HEK293 (cell line): ENCODE measurements around the gene TRAF7.

Source experiments
- GLI2 ChIP-seq: fragments of 450-650 bp; formaldehyde crosslinking; IDR thresholded peaks from 2 replicates; pipeline ENCODE4; 2017; ENCODE audit warnings: missing biosample characterization, missing genetic modification characterization, low read depth, borderline replicate concordance
- KLF10 ChIP-seq: fragments of 450-650 bp; IDR thresholded peaks from 2 replicates; pipeline ENCODE4 v1.5.1; 2018; ENCODE audit warnings: missing biosample characterization, mild to moderate bottlenecking, missing genetic modification characterization
- KLF7 ChIP-seq: fragments of 450-650 bp; formaldehyde crosslinking; IDR thresholded peaks from 2 replicates; pipeline ENCODE4 v1.5.1; 2016; ENCODE audit warnings: missing biosample characterization, missing genetic modification characterization, borderline replicate concordance
- RBAK ChIP-seq: fragments of 450-650 bp; formaldehyde crosslinking; IDR thresholded peaks from 2 replicates; pipeline ENCODE4 v1.5.1; 2016; ENCODE audit warnings: missing biosample characterization, missing genetic modification characterization
- SP2 ChIP-seq: fragments of 450-650 bp; formaldehyde crosslinking; IDR thresholded peaks from 2 replicates; pipeline ENCODE4 v1.5.1; 2016; ENCODE audit warnings: missing biosample characterization, missing genetic modification characterization
- ZBTB8A ChIP-seq: fragments of 450-650 bp; formaldehyde crosslinking; IDR thresholded peaks from 2 replicates; pipeline ENCODE4 v1.5.1; 2016; ENCODE audit warnings: missing biosample characterization, missing genetic modification characterization
- ZNF155 ChIP-seq: fragments of 450-650 bp; formaldehyde crosslinking; IDR thresholded peaks from 2 replicates; pipeline ENCODE4 v1.5.1; 2016; ENCODE audit warnings: missing biosample characterization, missing genetic modification characterization
- ZNF16 ChIP-seq: fragments of 450-650 bp; formaldehyde crosslinking; IDR thresholded peaks from 2 replicates; pipeline ENCODE4 v1.5.1; 2016; ENCODE audit warnings: low read depth, missing biosample characterization, missing genetic modification characterization
- ZNF221 ChIP-seq: fragments of 450-650 bp; formaldehyde crosslinking; IDR thresholded peaks from 2 replicates; pipeline ENCODE4 v1.5.1; 2017; ENCODE audit warnings: missing biosample characterization, missing genetic modification characterization, borderline replicate concordance
- ZNF274 ChIP-seq, 2 experiments: fragments of 200-500 bp in 1 of 2; fragments of 450-650 bp in 1 of 2; sonication (Bioruptor generic) in 1 of 2; formaldehyde crosslinking in 1 of 2; IDR thresholded peaks; 2 replicates each; pipeline versions ENCODE4 v1.5.1 to v1.6.1; 2014 to 2016; ENCODE audit warnings: borderline replicate concordance in 1 of 2, inconsistent platforms in 1 of 2, low read length in 1 of 2, missing biosample characterization in 1 of 2, missing genetic modification characterization in 1 of 2
- ZNF311 ChIP-seq: fragments of 450-650 bp; formaldehyde crosslinking; IDR thresholded peaks from 2 replicates; pipeline ENCODE4 v1.5.1; 2017; ENCODE audit warnings: missing biosample characterization, missing genetic modification characterization, borderline replicate concordance
- ZNF416 ChIP-seq: fragments of 450-650 bp; formaldehyde crosslinking; IDR thresholded peaks from 2 replicates; pipeline ENCODE4 v1.5.1; 2016; ENCODE audit warnings: missing biosample characterization, missing genetic modification characterization
- ZNF549 ChIP-seq: fragments of 450-650 bp; IDR thresholded peaks from 2 replicates; pipeline ENCODE4 v1.5.1; 2018; ENCODE audit warnings: missing biosample characterization, missing genetic modification characterization, mild to moderate bottlenecking, inconsistent platforms, moderate library complexity
- ZNF623 ChIP-seq: fragments of 450-650 bp; formaldehyde crosslinking; IDR thresholded peaks from 2 replicates; pipeline ENCODE4 v1.5.1; 2016; ENCODE audit warnings: missing biosample characterization, missing genetic modification characterization
- ZNF76 ChIP-seq: fragments of 450-650 bp; formaldehyde crosslinking; IDR thresholded peaks from 2 replicates; pipeline ENCODE4; 2016; ENCODE audit warnings: low read depth, missing biosample characterization, missing genetic modification characterization, borderline replicate concordance
- ZSCAN16 ChIP-seq: fragments of 450-650 bp; formaldehyde crosslinking; IDR thresholded peaks from 2 replicates; pipeline ENCODE4 v1.5.1; 2016; ENCODE audit warnings: missing biosample characterization, missing genetic modification characterization
- TF ChIP-seq, protein P1 (sequence below): fragments of 450-650 bp; formaldehyde crosslinking; IDR thresholded peaks from 2 replicates; pipeline ENCODE4 v1.5.1; 2016; ENCODE audit warnings: missing biosample characterization, missing genetic modification characterization
- TF ChIP-seq, protein P2 (sequence below): fragments of 450-650 bp; formaldehyde crosslinking; conservative IDR thresholded peaks from 2 replicates; pipeline ENCODE4 v1.5.1; 2016; ENCODE audit warnings: low read depth, missing biosample characterization, missing genetic modification characterization
- TF ChIP-seq, protein P3 (sequence below): fragments of 450-650 bp; formaldehyde crosslinking; IDR thresholded peaks from 2 replicates; pipeline ENCODE4 v1.5.1; 2016; ENCODE audit warnings: missing biosample characterization, missing genetic modification characterization
- TF ChIP-seq, protein P4 (sequence below): fragments of 450-650 bp; formaldehyde crosslinking; IDR thresholded peaks from 2 replicates; pipeline ENCODE4 v1.5.1; 2016; ENCODE audit warnings: missing biosample characterization, missing genetic modification characterization, low read depth
- TF ChIP-seq, protein P5 (sequence below): fragments of 450-650 bp; formaldehyde crosslinking; IDR thresholded peaks from 2 replicates; pipeline ENCODE4 v1.5.1; 2016; ENCODE audit warnings: missing biosample characterization, missing genetic modification characterization
- TF ChIP-seq, protein P6 (sequence below): fragments of 450-650 bp; formaldehyde crosslinking; optimal IDR thresholded peaks from 2 replicates; pipeline ENCODE3; 2016; ENCODE audit warnings: missing biosample characterization, mild to moderate bottlenecking, missing genetic modification characterization
- TF ChIP-seq, protein P7 (sequence below): fragments of 450-650 bp; formaldehyde crosslinking; IDR thresholded peaks from 2 replicates; pipeline ENCODE4 v1.5.1; 2016; ENCODE audit warnings: missing biosample characterization, missing genetic modification characterization

The TRAF7 gene

DNA sequence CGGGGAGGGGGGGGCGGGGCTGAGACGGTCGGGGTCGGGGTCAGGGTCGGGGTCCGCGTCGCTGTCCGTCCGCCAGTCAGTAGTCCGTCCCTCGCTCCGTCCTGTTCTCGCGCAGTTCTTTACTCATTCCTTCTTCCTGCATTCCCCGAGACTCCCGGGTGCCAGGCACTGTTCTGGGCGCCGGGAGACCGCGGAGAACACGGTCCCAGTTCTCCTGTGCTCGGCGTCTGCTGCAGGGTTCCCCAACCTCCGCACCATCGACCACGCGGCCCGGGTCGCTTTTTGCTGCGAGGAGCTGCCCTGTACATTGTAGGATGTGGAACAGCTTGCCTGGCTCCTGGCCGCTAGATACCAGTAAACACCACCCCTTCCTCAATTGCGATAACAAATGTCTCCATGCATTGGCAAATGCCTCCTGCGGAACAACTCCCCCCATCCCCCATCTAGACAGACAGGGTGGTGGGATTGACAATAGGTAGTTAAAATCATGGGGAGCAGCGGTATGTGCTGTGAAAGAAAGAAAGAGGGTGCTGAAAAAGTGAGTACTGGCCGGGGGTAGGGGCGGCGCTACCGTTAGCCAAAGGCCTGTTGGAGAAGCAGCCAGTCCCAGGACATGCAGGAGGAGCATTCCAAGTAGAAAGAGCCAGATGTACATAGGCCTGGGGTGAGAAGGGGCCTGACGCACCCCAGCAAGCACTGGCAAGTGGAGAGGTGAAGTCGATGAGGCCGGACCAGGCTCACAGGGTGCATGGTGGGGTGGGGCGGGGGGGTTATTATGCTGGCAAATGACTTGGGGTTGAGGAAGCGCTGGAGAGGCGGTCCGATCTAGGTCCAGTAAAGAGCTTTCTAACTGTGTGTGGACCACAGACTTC, 631 bp downstream of the TRAF7 start (continued):
- TF ChIP-seq SP2 (no peak), ZNF623 (tag by site-specific recombination) (no peak), ZNF549 (tag by site-specific recombination) (no peak), ZNF416 (tag by site-specific recombination) (no peak), ZBTB8A (no peak), ZNF76 (tag by site-specific recombination) (no peak), KLF10 (tag by site-specific recombination) (no peak), ZNF155 (no peak), ZNF311 (tag by site-specific recombination) (no peak), GLI2 (tag by site-specific recombination) (no peak), ZNF221 (tag by site-specific recombination) (no peak), ZSCAN16 (tag by site-specific recombination) (no peak), ZNF274 (IDR thresholded peaks at IDR 0.05; ENCODE audit: low read length) (no peak), ZNF274 (tag by site-specific recombination; IDR thresholded peaks at IDR 0.05; ENCODE audit: borderline replicate concordance) (no peak), KLF7 (tag by site-specific recombination) (no peak), ZNF16 (tag by site-specific recombination) (no peak), RBAK (no peak)
- TF ChIP-seq, protein P1, sequence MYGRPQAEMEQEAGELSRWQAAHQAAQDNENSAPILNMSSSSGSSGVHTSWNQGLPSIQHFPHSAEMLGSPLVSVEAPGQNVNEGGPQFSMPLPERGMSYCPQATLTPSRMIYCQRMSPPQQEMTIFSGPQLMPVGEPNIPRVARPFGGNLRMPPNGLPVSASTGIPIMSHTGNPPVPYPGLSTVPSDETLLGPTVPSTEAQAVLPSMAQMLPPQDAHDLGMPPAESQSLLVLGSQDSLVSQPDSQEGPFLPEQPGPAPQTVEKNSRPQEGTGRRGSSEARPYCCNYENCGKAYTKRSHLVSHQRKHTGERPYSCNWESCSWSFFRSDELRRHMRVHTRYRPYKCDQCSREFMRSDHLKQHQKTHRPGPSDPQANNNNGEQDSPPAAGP: 0 out of 2 replicates have a peak, but pooled peaks have one; percentile 38
- TF ChIP-seq, protein P2, sequence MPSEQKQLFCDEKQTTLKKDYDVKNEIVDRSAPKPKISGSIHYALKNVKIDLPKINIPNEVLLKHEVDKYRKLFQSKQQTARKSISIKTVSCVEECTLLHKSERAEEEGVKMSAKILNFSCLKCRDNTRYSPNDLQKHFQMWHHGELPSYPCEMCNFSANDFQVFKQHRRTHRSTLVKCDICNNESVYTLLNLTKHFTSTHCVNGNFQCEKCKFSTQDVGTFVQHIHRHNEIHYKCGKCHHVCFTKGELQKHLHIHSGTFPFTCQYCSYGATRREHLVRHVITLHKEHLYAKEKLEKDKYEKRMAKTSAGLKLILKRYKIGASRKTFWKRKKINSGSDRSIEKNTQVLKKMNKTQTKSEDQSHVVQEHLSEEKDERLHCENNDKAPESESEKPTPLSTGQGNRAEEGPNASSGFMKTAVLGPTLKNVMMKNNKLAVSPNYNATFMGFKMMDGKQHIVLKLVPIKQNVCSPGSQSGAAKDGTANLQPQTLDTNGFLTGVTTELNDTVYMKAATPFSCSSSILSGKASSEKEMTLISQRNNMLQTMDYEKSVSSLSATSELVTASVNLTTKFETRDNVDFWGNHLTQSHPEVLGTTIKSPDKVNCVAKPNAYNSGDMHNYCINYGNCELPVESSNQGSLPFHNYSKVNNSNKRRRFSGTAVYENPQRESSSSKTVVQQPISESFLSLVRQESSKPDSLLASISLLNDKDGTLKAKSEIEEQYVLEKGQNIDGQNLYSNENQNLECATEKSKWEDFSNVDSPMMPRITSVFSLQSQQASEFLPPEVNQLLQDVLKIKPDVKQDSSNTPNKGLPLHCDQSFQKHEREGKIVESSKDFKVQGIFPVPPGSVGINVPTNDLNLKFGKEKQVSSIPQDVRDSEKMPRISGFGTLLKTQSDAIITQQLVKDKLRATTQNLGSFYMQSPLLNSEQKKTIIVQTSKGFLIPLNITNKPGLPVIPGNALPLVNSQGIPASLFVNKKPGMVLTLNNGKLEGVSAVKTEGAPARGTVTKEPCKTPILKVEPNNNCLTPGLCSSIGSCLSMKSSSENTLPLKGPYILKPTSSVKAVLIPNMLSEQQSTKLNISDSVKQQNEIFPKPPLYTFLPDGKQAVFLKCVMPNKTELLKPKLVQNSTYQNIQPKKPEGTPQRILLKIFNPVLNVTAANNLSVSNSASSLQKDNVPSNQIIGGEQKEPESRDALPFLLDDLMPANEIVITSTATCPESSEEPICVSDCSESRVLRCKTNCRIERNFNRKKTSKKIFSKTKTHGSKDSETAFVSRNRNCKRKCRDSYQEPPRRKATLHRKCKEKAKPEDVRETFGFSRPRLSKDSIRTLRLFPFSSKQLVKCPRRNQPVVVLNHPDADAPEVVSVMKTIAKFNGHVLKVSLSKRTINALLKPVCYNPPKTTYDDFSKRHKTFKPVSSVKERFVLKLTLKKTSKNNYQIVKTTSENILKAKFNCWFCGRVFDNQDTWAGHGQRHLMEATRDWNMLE (tag by site-specific recombination): no peak
- TF ChIP-seq, protein P3, sequence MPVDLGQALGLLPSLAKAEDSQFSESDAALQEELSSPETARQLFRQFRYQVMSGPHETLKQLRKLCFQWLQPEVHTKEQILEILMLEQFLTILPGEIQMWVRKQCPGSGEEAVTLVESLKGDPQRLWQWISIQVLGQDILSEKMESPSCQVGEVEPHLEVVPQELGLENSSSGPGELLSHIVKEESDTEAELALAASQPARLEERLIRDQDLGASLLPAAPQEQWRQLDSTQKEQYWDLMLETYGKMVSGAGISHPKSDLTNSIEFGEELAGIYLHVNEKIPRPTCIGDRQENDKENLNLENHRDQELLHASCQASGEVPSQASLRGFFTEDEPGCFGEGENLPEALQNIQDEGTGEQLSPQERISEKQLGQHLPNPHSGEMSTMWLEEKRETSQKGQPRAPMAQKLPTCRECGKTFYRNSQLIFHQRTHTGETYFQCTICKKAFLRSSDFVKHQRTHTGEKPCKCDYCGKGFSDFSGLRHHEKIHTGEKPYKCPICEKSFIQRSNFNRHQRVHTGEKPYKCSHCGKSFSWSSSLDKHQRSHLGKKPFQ (tag by site-specific recombination): no peak
- TF ChIP-seq, protein P4, sequence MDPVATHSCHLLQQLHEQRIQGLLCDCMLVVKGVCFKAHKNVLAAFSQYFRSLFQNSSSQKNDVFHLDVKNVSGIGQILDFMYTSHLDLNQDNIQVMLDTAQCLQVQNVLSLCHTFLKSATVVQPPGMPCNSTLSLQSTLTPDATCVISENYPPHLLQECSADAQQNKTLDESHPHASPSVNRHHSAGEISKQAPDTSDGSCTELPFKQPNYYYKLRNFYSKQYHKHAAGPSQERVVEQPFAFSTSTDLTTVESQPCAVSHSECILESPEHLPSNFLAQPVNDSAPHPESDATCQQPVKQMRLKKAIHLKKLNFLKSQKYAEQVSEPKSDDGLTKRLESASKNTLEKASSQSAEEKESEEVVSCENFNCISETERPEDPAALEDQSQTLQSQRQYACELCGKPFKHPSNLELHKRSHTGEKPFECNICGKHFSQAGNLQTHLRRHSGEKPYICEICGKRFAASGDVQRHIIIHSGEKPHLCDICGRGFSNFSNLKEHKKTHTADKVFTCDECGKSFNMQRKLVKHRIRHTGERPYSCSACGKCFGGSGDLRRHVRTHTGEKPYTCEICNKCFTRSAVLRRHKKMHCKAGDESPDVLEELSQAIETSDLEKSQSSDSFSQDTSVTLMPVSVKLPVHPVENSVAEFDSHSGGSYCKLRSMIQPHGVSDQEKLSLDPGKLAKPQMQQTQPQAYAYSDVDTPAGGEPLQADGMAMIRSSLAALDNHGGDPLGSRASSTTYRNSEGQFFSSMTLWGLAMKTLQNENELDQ (tag by site-specific recombination): no peak
- TF ChIP-seq, protein P5, sequence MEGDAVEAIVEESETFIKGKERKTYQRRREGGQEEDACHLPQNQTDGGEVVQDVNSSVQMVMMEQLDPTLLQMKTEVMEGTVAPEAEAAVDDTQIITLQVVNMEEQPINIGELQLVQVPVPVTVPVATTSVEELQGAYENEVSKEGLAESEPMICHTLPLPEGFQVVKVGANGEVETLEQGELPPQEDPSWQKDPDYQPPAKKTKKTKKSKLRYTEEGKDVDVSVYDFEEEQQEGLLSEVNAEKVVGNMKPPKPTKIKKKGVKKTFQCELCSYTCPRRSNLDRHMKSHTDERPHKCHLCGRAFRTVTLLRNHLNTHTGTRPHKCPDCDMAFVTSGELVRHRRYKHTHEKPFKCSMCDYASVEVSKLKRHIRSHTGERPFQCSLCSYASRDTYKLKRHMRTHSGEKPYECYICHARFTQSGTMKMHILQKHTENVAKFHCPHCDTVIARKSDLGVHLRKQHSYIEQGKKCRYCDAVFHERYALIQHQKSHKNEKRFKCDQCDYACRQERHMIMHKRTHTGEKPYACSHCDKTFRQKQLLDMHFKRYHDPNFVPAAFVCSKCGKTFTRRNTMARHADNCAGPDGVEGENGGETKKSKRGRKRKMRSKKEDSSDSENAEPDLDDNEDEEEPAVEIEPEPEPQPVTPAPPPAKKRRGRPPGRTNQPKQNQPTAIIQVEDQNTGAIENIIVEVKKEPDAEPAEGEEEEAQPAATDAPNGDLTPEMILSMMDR (tag by site-specific recombination): peak; percentile 16; the same call in 1 of the 2 replicates
- TF ChIP-seq, protein P6, sequence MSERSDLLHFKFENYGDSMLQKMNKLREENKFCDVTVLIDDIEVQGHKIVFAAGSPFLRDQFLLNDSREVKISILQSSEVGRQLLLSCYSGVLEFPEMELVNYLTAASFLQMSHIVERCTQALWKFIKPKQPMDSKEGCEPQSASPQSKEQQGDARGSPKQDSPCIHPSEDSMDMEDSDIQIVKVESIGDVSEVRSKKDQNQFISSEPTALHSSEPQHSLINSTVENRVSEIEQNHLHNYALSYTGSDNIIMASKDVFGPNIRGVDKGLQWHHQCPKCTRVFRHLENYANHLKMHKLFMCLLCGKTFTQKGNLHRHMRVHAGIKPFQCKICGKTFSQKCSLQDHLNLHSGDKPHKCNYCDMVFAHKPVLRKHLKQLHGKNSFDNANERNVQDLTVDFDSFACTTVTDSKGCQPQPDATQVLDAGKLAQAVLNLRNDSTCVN (tag by site-specific recombination): peak; percentile 49
- TF ChIP-seq, protein P7, sequence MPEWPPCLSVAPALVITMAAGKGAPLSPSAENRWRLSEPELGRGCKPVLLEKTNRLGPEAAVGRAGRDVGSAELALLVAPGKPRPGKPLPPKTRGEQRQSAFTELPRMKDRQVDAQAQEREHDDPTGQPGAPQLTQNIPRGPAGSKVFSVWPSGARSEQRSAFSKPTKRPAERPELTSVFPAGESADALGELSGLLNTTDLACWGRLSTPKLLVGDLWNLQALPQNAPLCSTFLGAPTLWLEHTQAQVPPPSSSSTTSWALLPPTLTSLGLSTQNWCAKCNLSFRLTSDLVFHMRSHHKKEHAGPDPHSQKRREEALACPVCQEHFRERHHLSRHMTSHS (tag by site-specific recombination): no peak
